SK-N-SH treated with all-trans-retinoic acid at 6 μM for 48 hours (cell line): Measurements from ENCODE around the gene SFMBT1.

Experiments
- ATAC-seq: fragments of 200-7000 bp; cut with Tn5 transposase; 3 replicates; pipeline ENCODE4 v1.9.1; 2020; ENCODE audit warnings: mild to moderate bottlenecking, moderate library complexity
- ARNTL ChIP-seq: fragments of 450-650 bp; formaldehyde crosslinking; IDR thresholded peaks from 2 replicates; pipeline ENCODE4 v1.5.0; 2020; ENCODE audit warnings: low read depth, mild to moderate bottlenecking, moderate library complexity, borderline replicate concordance
- BACH2 ChIP-seq: fragments of 250-450 bp; sonication (Bioruptor Pico); IDR thresholded peaks from 2 replicates; pipeline ENCODE4 v1.9.0; 2021; ENCODE audit warnings: mild to moderate bottlenecking, borderline replicate concordance
- CREB5 ChIP-seq: fragments of 250-450 bp; sonication (Bioruptor Pico); IDR thresholded peaks from 2 replicates; pipeline ENCODE4 v1.5.1; 2020; ENCODE audit warnings: low read depth, mild to moderate bottlenecking, moderate library complexity
- CSDC2 ChIP-seq: fragments of 250-450 bp; sonication (Bioruptor Pico); IDR thresholded peaks from 2 replicates; pipeline ENCODE4 v1.5.0; 2020; ENCODE audit warnings: mild to moderate bottlenecking, moderate library complexity
- CSRNP3 ChIP-seq: fragments of 250-450 bp; sonication (Bioruptor Pico); IDR thresholded peaks from 2 replicates; pipeline ENCODE4 v1.5.1; 2021; ENCODE audit warnings: mild to moderate bottlenecking, moderate library complexity
- ESRRG ChIP-seq: fragments of 250-450 bp; sonication (Bioruptor Pico); IDR thresholded peaks from 2 replicates; pipeline ENCODE4 v1.6.1; 2021; ENCODE audit warnings: mild to moderate bottlenecking
- GLIS3 ChIP-seq: fragments of 250-450 bp; sonication (Bioruptor Pico); IDR thresholded peaks from 2 replicates; pipeline ENCODE4 v1.5.0; 2020; ENCODE audit warnings: mild to moderate bottlenecking, moderate library complexity
- OSR1 ChIP-seq: fragments of 250-450 bp; sonication (Bioruptor Pico); IDR thresholded peaks from 2 replicates; pipeline ENCODE4 v1.8.0; 2022; ENCODE audit warnings: moderate library complexity, mild to moderate bottlenecking, inconsistent platforms
- PATZ1 ChIP-seq: fragments of 250-450 bp; sonication (Bioruptor Pico); IDR thresholded peaks from 2 replicates; pipeline ENCODE4 v1.8.0; 2020; ENCODE audit warnings: mild to moderate bottlenecking, moderate library complexity, borderline replicate concordance
- POU6F1 ChIP-seq: fragments of 250-450 bp; sonication (Bioruptor Pico); IDR thresholded peaks from 2 replicates; pipeline ENCODE4 v1.8.0; 2021; ENCODE audit warnings: low read depth, mild to moderate bottlenecking, moderate library complexity, borderline replicate concordance
- RARB ChIP-seq: fragments of 250-450 bp; sonication (Bioruptor Pico); IDR thresholded peaks from 2 replicates; pipeline ENCODE4 v1.8.0; 2021; ENCODE audit warnings: mild to moderate bottlenecking, moderate library complexity
- SNAI2 ChIP-seq: fragments of 250-450 bp; sonication (Bioruptor Pico); IDR thresholded peaks from 2 replicates; pipeline ENCODE4 v1.5.0; 2020; ENCODE audit warnings: mild to moderate bottlenecking, moderate library complexity
- TCF4 ChIP-seq: fragments of 250-450 bp; sonication (Bioruptor Pico); IDR thresholded peaks from 2 replicates; pipeline ENCODE4 v1.8.0; 2021; ENCODE audit warnings: mild to moderate bottlenecking, moderate library complexity, borderline replicate concordance
- TOX ChIP-seq: fragments of 250-450 bp; sonication (Bioruptor Pico); IDR thresholded peaks from 2 replicates; pipeline ENCODE4 v1.8.0; 2021; ENCODE audit warnings: mild to moderate bottlenecking, moderate library complexity, borderline replicate concordance
- TSHZ2 ChIP-seq: fragments of 250-450 bp; sonication (Bioruptor Pico); IDR thresholded peaks from 2 replicates; pipeline ENCODE4 v1.5.0; 2020; ENCODE audit warnings: mild to moderate bottlenecking, moderate library complexity
- ZC3H10 ChIP-seq: fragments of 250-450 bp; sonication (Bioruptor Pico); IDR thresholded peaks from 2 replicates; pipeline ENCODE4 v1.5.1; 2021; ENCODE audit warnings: mild to moderate bottlenecking, moderate library complexity
- ZFP3 ChIP-seq: fragments of 250-450 bp; sonication (Bioruptor Pico); IDR thresholded peaks from 2 replicates; pipeline ENCODE4 v1.5.0; 2020; ENCODE audit warnings: mild to moderate bottlenecking, moderate library complexity
- ZFP30 ChIP-seq: fragments of 450-650 bp; formaldehyde crosslinking; IDR thresholded peaks from 2 replicates; pipeline ENCODE4 v1.5.0; 2022; ENCODE audit warnings: mild to moderate bottlenecking, moderate library complexity
- ZNF565 ChIP-seq: fragments of 450-650 bp; formaldehyde crosslinking; conservative IDR thresholded peaks from 2 replicates; pipeline ENCODE4 v1.5.0; 2020; ENCODE audit warnings: low read depth, mild to moderate bottlenecking, moderate library complexity
- ZNF70 ChIP-seq: fragments of 450-650 bp; formaldehyde crosslinking; IDR thresholded peaks from 2 replicates; pipeline ENCODE4 v1.5.0; 2020; ENCODE audit warnings: mild to moderate bottlenecking, moderate library complexity
- ZNF8 ChIP-seq: fragments of 450-650 bp; formaldehyde crosslinking; IDR thresholded peaks from 2 replicates; pipeline ENCODE4 v1.5.0; 2020; ENCODE audit warnings: mild to moderate bottlenecking, moderate library complexity

Gene SFMBT1

GRCh38 chr3:52887166-52887565, 158.7 kb downstream of the SFMBT1 start:
- no peak for ATAC-seq
- no peak for TF ChIP-seq CSDC2 (CRISPR knock-in tag)
- no peak for TF ChIP-seq ZNF565
- no peak for TF ChIP-seq ZC3H10 (CRISPR knock-in tag)
- no peak for TF ChIP-seq POU6F1
- TF ChIP-seq TCF4 (CRISPR knock-in tag), result no peak
- TF ChIP-seq ZNF8 (CRISPR knock-in tag), result no peak
- no peak for TF ChIP-seq CREB5 (CRISPR knock-in tag)
- TF ChIP-seq ZNF70 (CRISPR knock-in tag), result no peak
- no peak for TF ChIP-seq RARB (CRISPR knock-in tag)
- TF ChIP-seq TSHZ2 (CRISPR knock-in tag), result no peak
- no peak for TF ChIP-seq TOX
- no peak for TF ChIP-seq OSR1

GRCh38 chr3:52886049-52886730, 159.7 kb downstream of the SFMBT1 start:
- ATAC-seq, result no peak
- TF ChIP-seq SNAI2 (CRISPR knock-in tag) (no peak), PATZ1 (CRISPR knock-in tag) (no peak), ZNF8 (CRISPR knock-in tag) (no peak)

GRCh38 chr3:52882377-52882776, 163.5 kb downstream of the SFMBT1 start:
- no peak for TF ChIP-seq ARNTL (CRISPR knock-in tag)
- no peak for TF ChIP-seq RARB (CRISPR knock-in tag)
- TF ChIP-seq SNAI2 (CRISPR knock-in tag), result no peak
- TF ChIP-seq ZNF565, result no peak
- TF ChIP-seq CSRNP3 (CRISPR knock-in tag), result no peak
- no peak for TF ChIP-seq POU6F1
- no peak for TF ChIP-seq TCF4 (CRISPR knock-in tag)
- no peak for TF ChIP-seq CREB5 (CRISPR knock-in tag)
- TF ChIP-seq OSR1, result no peak
- no peak for TF ChIP-seq TSHZ2 (CRISPR knock-in tag)
- TF ChIP-seq ZNF70 (CRISPR knock-in tag), result no peak
- no peak for TF ChIP-seq ZFP3 (CRISPR knock-in tag)
- TF ChIP-seq GLIS3 (CRISPR knock-in tag), result no peak
- no peak for TF ChIP-seq ESRRG (CRISPR knock-in tag)
- no peak for TF ChIP-seq BACH2
- no peak for TF ChIP-seq ZC3H10 (CRISPR knock-in tag)
- TF ChIP-seq ZFP30, result no peak
- TF ChIP-seq CSDC2 (CRISPR knock-in tag), result no peak
- ATAC-seq, result no peak
